GM18858 (cell line): ENCODE measurements around the gene TAS2R40.
"Not testable (repeated sequence)": the region's sequence is repeated elsewhere in the genome, so short reads cannot be mapped to it uniquely, and the experiment has no call there.

Experiments used
- ATAC-seq: cut with Tn5 transposase; IDR thresholded peaks from one replicate; pipeline ENCODE4 v1.9.1; 2021; ENCODE audit not compliant: unreplicated experiment

Gene TAS2R40

DNA sequence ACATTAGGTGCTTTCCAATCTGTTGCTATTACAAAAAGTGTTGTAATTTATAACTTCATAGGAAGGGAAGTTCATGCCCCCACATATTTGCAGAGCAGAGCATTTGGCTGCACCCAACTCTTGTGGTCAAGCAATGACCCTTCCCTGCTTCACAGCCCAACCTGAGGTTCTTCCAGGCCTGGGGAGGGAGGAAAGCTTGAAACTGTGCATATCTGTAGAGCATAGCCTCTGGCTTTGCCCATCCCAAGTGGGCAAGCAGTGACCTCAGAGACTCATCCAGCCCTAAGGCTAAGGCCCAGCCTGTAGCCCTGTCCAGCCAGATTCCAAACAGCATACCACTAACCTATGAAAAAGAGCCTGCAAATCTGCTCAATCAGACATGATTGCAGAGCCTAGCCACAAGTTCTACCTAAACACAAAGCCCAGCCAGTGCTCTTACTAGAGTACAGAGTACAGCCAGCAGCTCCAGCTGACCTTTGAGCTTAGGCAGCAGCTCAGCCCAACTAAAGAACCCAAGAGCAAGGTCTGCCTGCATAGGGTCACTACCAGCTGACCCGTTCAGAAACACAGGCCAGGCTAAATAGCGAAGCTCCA, 27.0 kb downstream of the TAS2R40 start:
- ATAC-seq: no peak

DNA sequence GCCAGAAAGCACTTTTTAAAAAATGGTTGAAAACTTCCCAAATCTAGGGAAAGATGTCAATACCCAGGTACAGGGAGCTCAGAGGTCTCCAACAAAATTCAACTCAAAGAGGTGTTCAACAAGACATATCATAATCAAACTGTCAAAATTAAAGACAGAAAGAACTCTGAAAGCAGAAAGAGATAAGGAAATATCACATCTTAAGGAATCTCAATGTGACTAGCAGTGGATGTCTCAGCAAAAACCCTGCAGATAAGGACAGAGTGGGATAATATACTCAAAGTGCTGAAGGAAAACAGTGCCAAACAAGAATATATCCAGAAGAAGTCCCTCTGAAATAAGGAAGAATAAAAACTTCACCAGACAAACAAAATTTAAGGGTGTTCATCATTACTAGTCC, 28.4 kb downstream of the TAS2R40 start:
- no peak for ATAC-seq

DNA sequence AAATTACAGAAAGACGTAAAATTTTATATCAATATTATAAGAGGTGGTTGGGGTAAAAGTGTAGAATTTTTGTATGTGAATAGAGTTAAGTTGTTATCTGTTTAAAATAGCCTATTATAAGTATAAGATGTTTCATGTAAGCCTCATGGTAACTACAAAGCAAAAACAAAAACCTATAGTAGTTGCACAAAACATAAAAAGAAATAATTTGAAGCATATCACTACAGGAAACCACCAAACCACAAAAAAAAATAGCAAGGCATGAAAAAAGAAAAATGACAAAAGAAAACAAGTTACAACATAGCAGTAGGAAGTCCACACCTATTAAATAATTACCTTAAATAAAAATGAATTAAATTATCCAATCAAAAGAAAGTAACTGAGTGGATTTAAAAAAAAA, 29.0 kb downstream of the TAS2R40 start:
- no peak for ATAC-seq

DNA sequence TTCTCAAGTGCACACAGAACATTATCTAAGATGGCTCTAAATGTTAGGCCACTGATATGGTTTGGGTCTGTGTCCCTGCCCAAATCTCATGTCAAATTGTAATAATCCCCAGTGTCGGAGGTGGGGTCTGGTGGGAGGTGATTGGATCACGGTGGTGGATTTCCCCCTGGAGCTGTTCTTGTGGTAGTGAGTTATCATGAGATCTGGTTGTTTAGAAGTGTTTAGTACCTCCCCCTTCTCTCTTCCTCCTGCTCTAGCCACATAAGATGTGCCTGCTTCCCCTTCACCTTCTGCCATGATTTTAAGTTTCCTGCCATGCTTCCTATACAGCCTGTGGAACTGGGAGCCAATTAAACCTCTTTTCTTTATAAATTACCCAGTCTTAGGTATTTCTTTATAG, 30.2 kb downstream of the TAS2R40 start:
- no peak for ATAC-seq

DNA sequence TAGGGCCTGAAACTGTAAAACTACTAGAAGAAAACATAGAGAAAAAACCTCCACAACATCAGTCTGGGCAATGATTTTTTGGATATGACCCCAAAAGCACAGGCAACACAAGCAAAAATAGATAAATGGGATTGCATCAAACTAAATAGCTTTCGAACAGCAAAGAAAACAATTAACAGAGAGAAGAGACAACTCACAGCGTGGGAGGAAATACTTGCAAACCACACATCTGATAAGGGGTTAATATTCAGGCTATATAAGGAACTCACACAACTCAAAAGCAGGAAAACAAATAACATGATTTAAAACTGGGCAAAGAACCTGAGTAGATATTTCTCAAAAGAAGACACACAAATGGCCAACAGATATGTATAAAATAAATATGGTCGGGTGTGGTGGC, 33.7 kb downstream of the TAS2R40 start:
- ATAC-seq: no peak

DNA sequence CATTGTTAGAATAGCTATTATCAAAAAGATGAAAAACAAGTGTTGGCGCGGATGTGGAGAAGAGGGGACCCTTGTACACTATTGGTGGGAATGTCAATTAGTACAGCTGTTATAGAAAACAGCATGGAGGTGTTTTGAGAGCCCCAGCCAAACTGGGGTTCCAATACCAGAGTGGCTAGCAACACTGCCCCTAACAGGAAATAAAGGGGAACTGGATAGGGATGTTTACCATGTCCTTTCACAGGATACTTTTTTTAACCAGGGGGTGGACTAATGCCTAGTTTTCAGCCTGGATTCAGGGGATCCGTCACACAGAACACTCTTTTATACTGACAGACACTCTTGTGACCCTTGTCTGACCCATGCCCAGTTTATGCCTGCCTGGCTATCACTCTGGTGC, 34.5 kb downstream of the TAS2R40 start:
- no peak for ATAC-seq

DNA sequence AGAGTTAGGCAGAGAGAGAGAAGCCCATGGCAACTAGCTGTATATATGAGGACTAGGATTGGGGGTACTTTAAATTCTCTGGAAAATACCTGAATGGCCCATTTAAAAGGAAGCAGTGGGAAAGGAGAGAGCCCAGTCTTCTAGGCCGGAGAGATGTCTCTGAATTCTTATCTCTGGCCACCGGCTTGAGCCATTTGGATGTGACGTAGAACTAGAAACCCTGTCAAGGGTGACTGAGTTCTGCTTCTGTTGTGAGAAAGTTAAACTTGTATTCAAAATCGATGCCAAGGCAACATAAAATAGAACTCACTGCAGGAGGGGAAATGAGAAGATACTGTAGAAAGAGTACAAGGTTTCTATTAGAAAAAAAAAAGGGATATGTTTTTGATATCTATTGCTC, 35.1 kb downstream of the TAS2R40 start:
- peak; percentile 77 for ATAC-seq

DNA sequence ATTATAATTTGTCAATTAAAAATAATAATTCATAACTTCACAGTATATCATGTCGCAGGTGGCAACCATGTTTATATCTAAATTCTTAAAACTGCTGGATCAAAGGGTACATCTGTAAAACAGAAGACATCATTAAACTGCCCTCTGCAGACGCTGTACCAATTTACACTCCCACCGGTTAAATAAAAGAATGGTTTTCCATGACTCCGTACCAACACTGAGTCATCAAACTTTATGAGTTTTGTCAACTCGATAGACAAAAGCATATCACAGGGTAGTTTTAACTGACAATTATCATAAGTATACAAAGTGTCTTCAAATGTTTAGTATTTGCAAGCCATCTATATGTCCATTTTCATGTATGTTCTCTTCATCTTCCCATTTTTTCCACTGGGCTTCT, 35.7 kb downstream of the TAS2R40 start:
- ATAC-seq: no peak

DNA sequence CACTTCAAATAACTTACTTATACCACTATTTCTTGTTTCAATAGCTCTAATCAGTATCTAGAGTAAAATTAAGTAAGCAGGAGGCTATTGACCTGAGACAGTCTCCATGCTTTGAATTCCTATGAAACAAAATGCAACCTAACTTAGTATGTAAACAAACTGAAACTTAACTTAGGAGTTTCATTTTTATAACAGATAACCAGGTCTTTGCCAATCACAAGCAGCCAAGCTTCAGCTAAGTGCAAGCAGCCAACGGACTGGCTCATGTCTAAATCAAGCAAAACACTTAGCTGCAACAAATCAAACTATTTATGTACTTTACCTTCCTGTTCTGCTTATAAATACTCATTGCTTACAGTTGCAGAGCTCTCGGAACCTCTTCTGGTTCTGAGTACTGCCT, 37.0 kb downstream of the TAS2R40 start:
- peak; percentile 34 for ATAC-seq

DNA sequence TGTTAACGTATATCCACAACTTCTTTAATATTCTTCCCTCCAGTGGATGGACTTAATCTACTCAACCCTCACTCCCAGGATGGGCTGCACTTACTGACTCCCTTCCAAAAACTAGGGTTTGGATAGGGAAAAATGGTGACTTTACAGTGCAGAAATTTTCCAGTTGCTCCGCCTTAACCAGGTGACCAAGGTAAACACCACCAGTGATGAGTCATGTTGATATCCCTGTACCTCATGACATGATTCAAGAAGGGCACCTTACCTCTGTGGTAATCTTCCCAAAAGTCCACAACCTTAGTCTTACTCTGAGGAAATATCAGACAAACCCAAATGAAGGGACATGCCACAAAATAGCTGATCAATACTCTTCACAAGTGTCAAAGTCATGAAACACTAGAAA, 37.9 kb downstream of the TAS2R40 start:
- no peak for ATAC-seq

DNA sequence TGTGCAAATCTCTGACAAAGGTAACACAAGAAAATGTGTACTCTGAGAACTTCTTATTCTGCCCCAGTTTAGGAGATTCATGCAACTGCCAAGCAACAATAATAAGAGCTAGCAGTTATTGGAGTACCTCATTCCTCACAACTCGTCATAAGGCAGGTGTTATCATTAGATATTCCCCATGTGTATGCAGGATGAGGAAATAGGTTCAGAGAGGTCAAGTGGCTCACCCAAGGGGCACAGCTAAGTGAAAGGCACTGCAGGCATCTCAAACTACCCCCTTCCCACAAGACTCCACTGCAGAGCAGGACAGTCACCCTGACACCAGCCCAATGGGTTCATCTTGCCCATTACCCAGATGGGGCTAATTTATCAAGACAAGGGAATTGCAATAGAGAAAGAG, 40.1 kb downstream of the TAS2R40 start:
- no peak for ATAC-seq

DNA sequence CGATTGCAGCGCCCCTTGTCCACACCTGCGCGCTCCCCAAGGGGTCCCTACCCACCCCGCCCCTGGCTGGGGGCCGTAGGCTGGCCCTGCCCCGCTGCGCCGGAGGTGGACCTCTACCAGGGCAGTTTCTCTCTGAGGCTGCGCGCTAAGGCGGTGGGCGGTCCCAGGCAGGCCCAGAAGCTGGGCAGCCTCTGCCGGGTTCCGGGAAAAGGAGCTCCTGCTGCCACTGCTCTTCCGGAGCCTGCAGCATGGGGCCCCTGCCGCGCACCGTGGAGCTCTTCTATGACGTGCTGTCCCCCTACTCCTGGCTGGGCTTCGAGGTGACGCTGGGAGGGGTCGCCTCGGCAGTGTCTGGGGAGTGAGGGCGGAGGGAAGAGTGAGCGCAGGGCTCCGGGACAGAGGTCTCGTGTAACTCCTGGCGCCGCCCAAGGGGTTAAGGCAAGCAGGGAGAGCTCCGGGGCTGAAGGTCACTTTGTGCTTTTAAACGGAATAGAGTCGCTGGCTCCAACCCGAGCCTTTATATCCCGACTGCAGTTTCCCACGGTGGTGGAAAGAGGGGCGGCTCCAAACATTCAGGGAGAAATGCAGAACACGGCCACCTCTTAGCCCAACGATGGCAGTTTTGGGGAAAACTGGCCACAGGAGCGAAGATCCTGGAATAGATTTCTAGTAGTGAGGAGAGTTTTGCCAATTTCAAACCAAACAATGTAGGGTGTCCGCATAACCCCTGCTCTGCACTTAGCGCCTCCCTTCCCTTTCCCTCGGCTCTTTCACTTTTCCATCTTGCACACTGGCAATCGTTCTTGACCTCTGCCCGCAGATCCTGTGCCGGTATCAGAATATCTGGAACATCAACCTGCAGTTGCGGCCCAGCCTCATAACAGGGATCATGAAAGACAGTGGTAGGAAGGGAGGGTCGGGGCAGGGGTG, 41.7 kb downstream of the TAS2R40 start, which contains the start of gene GSTK1:
Gene GSTK1 (plus strand): TSS at position 176 of the 930 bp plus-strand sequence. CDS start 73 bp downstream, at position 249.
- peak; percentile 92 for ATAC-seq

DNA sequence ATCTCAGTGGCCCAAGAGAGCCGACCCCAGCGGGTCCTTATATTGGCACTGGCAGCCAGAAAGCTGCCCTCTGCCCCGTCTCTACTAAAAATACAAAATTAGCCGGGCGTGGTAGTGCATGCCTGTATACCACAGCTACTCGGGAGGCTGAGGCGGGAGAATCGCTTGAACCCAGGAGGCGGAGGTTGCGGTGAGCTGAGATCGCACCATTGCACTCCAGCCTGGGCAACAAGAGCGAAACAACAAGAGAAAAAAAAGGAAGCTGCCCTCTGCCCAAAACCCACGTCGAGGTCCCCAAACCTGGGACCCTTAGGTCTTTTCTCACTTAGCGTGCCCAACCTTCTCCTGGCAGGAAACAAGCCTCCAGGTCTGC, 42.3 kb downstream of the TAS2R40 start:
- not testable (repeated sequence) for ATAC-seq

DNA sequence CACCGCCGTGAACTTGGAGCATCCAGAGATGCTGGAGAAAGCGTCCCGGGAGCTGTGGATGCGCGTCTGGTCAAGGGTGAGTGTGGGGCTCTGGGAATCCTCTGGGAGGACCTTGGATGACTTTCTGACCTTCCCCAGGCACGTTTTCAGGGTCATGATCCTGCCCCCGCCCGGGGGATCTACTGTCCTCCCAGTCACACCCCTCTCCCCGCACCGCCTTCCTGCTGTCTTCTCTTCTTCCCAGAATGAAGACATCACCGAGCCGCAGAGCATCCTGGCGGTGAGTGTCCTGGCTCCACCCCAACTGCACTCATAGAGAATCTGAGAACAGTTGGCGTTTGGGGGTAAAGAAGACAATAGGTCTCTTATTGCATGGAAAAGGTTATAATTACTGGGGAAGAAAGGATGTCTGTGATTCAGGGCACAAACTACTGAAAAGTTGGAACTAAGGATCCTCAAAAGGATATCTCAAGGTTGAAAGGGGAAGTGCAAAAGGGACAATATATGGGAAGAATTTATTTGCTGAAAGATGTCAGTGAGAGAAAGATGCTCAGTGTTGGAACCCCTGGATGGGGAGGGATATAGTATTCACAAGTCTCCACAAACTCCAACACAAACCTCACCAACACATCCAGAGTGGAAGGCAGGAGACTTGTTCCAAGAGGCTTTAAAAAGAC, 43.3 kb downstream of the TAS2R40 start:
- ATAC-seq: no peak

DNA sequence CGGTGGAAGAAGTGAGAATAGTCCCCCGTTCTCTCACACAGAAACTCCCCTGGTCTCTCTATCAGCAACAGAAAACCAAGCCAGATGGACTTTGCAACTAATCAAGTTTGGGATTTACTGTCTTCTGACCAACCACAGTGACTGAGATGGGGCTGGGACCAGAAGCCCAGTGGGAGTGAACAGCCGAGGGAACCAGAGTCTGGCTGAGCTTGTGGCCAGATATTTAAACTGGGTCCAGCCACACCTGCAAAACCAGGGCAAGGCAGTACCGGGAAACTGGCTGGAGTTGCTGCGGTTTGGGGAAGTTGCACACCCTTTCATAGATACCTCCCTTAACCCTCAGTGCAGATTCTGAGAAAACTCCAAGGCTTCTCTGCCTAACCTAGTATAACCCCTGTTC, 47.4 kb downstream of the TAS2R40 start:
- no peak for ATAC-seq

DNA sequence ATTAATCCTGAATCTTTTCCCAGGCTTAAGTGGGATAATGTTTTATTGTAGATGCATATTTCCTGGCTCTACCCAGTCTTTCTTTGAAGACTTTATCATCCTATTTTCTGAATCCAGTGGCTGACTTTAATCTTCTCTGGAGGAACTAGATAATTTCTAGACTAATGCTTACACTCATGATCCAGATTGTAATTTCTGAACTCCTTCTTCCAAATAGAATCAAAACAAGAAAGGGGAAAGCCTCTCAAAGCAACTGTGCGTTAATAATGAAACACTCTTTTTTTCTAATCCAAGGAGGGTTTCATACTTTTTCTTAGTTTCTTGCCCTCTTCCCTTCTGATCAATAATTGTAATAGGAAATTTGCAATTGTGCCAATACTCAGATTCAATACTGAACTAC, 49.4 kb downstream of the TAS2R40 start:
- ATAC-seq: no peak
